ENCODE measurements around the gene KRTAP25-1. TPM values are rescaled to one million over a fixed set of nuclear protein-coding genes. Genes with fewer than 3 reads are reported as not detected.

The KRTAP25-1 gene
- total and polyA plus RNA-seq, 2 of the 8 experiments (the other 6 are each of a cell fraction or from before 2014, with no cell fraction given): not detected

GRCh38 chr21:30269803-30270530 lies 19.3 kb downstream of the KRTAP25-1 start (continued):
- no peak for TF ChIP-seq CHD7 (IDR thresholded peaks at IDR 0.05; ENCODE audit: insufficient replicate concordance, low read length)
- no peak for TF ChIP-seq SRF (IDR thresholded peaks at IDR 0.05; ENCODE audit: low read depth, low read length)
- TF ChIP-seq SIX5 (IDR thresholded peaks at IDR 0.05; ENCODE audit: low read depth, low read length): no peak
- no peak for TF ChIP-seq POLR2A (IDR thresholded peaks at IDR 0.05; ENCODE audit: control extremely low read depth in 1 of 2, low read depth in 2 of 2, low read length in 2 of 2)
- no peak for TF ChIP-seq GTF2F1 (IDR thresholded peaks at IDR 0.05; ENCODE audit: borderline replicate concordance, low read depth, low read length)
- TF ChIP-seq JUN (IDR thresholded peaks at IDR 0.05; ENCODE audit: low read depth, low read length): no peak
- TF ChIP-seq FOSL1 (IDR thresholded peaks at IDR 0.05; ENCODE audit: insufficient read depth, low read depth, low read length): no peak
- TF ChIP-seq TCF12 (IDR thresholded peaks at IDR 0.05; ENCODE audit: low read depth, low read length): no peak
